HUES48 (cell line): ENCODE measurements around the gene IQGAP2.

Experiments
- H3K27ac ChIP-seq: one replicate; pipeline ENCODE4 v1.7.0; 2013; ENCODE audit warnings: low read depth, low read length, inconsistent platforms
- H3K27me3 ChIP-seq: 2 replicates; pipeline ENCODE4 v1.6.1; 2013; ENCODE audit warnings: mild to moderate bottlenecking, low read length; ENCODE audit not compliant: control insufficient read depth, insufficient read depth
- H3K36me3 ChIP-seq: 2 replicates; pipeline ENCODE4 v1.6.1; 2013; ENCODE audit warnings: low read length; ENCODE audit not compliant: control insufficient read depth, insufficient read depth
- H3K4me1 ChIP-seq: 2 replicates; pipeline ENCODE4 v1.6.1; 2013; ENCODE audit warnings: mild to moderate bottlenecking, low read length; ENCODE audit not compliant: control insufficient read depth, insufficient read depth
- H3K4me3 ChIP-seq: 2 replicates; pipeline ENCODE4 v1.5.1; 2013; ENCODE audit warnings: mild to moderate bottlenecking, low read depth, low read length
- H3K9ac ChIP-seq: 2 replicates; pipeline ENCODE4 v1.6.1; 2013; ENCODE audit warnings: mild to moderate bottlenecking, low read depth, low read length, moderate library complexity
- H3K9me3 ChIP-seq: 2 replicates; pipeline ENCODE4 v1.6.1; 2013; ENCODE audit warnings: low read length; ENCODE audit not compliant: control insufficient read depth, insufficient read depth

The IQGAP2 gene

GRCh38 chr5:76451031-76451701 lies 48.1 kb downstream of the IQGAP2 start:
- H3K36me3 ChIP-seq: no peaks in the 10 kb centered on the region
- no peak overlapping the region for H3K4me3 ChIP-seq
- H3K27ac ChIP-seq: no peak overlapping the region
- H3K27me3 ChIP-seq: no peaks in the 10 kb centered on the region
- no peak overlapping the region for H3K9ac ChIP-seq
- peaks cover 10% of the 10 kb centered on the region for H3K4me1 ChIP-seq
- no peaks in the 10 kb centered on the region for H3K9me3 ChIP-seq

- H3K27ac ChIP-seq: peak overlapping the region; percentile 21
- H3K4me1 ChIP-seq: peaks cover 22% of the 10 kb centered on the region
- H3K4me3 ChIP-seq: no peak overlapping the region
- H3K36me3 ChIP-seq: no peaks in the 10 kb centered on the region
- no peaks in the 10 kb centered on the region for H3K27me3 ChIP-seq
- H3K9me3 ChIP-seq: no peaks in the 10 kb centered on the region
- no peak overlapping the region for H3K9ac ChIP-seq
Observed at GRCh38 chr5:76455531-76456133, 52.5 kb downstream of the IQGAP2 start.

GRCh38 chr5:76456258-76456657 lies 53.2 kb downstream of the IQGAP2 start:
- H3K36me3 ChIP-seq: no peaks in the 10 kb centered on the region
- peaks cover 22% of the 10 kb centered on the region for H3K4me1 ChIP-seq
- no peaks in the 10 kb centered on the region for H3K27me3 ChIP-seq
- no peak overlapping the region for H3K27ac ChIP-seq
- no peak overlapping the region for H3K4me3 ChIP-seq
- H3K9ac ChIP-seq: no peak overlapping the region
- H3K9me3 ChIP-seq: no peaks in the 10 kb centered on the region

- 0 out of 2 replicates have a peak, but pooled peaks cover 3% of the 10 kb centered on the region for H3K36me3 ChIP-seq
- no peak overlapping the region for H3K27ac ChIP-seq
- H3K9me3 ChIP-seq: no peaks in the 10 kb centered on the region
- no peak overlapping the region for H3K9ac ChIP-seq
- peaks cover 18% of the 10 kb centered on the region for H3K4me1 ChIP-seq
- H3K27me3 ChIP-seq: no peaks in the 10 kb centered on the region
- H3K4me3 ChIP-seq: no peak overlapping the region
Observed at GRCh38 chr5:76457674-76458485, 54.8 kb downstream of the IQGAP2 start.

- Histone ChIP-seq H3K4me1 (peaks cover 18% of the 10 kb centered on the region), H3K9ac (no peak overlapping the region), H3K36me3 (0 out of 2 replicates have a peak, but pooled peaks cover 3% of the 10 kb centered on the region), H3K27ac (no peak overlapping the region), H3K9me3 (no peaks in the 10 kb centered on the region), H3K27me3 (no peaks in the 10 kb centered on the region), H3K4me3 (no peak overlapping the region)
Observed at GRCh38 chr5:76458486-76458830, 55.4 kb downstream of the IQGAP2 start.

- H3K36me3 ChIP-seq: 0 out of 2 replicates have a peak, but pooled peaks cover 3% of the 10 kb centered on the region
- H3K27ac ChIP-seq: no peak overlapping the region
- H3K4me1 ChIP-seq: peaks cover 18% of the 10 kb centered on the region
- H3K27me3 ChIP-seq: no peaks in the 10 kb centered on the region
- no peak overlapping the region for H3K9ac ChIP-seq
- no peak overlapping the region for H3K4me3 ChIP-seq
- H3K9me3 ChIP-seq: no peaks in the 10 kb centered on the region
Observed at GRCh38 chr5:76460104-76460503, 57.0 kb downstream of the IQGAP2 start.

GRCh38 chr5:76462097-76462667 lies 59.1 kb downstream of the IQGAP2 start:
- no peak overlapping the region for H3K4me3 ChIP-seq
- no peak overlapping the region for H3K27ac ChIP-seq
- peaks cover 8% of the 10 kb centered on the region for H3K4me1 ChIP-seq
- no peaks in the 10 kb centered on the region for H3K9me3 ChIP-seq
- no peaks in the 10 kb centered on the region for H3K27me3 ChIP-seq
- H3K9ac ChIP-seq: no peak overlapping the region
- 0 out of 2 replicates have a peak, but pooled peaks cover 3% of the 10 kb centered on the region for H3K36me3 ChIP-seq

- Histone ChIP-seq H3K36me3 (0 out of 2 replicates have a peak, but pooled peaks cover 3% of the 10 kb centered on the region), H3K27me3 (no peaks in the 10 kb centered on the region), H3K9me3 (no peaks in the 10 kb centered on the region), H3K4me1 (no peaks in the 10 kb centered on the region), H3K4me3 (no peak overlapping the region), H3K27ac (no peak overlapping the region), H3K9ac (no peak overlapping the region)
Observed at GRCh38 chr5:76467216-76467615, 64.1 kb downstream of the IQGAP2 start.

GRCh38 chr5:76468635-76469425 lies 65.7 kb downstream of the IQGAP2 start:
- H3K9ac ChIP-seq: no peak overlapping the region
- no peak overlapping the region for H3K4me3 ChIP-seq
- H3K27ac ChIP-seq: no peak overlapping the region
- H3K9me3 ChIP-seq: no peaks in the 10 kb centered on the region
- no peaks in the 10 kb centered on the region for H3K4me1 ChIP-seq
- no peaks in the 10 kb centered on the region for H3K27me3 ChIP-seq
- no peaks in the 10 kb centered on the region for H3K36me3 ChIP-seq

- Histone ChIP-seq H3K27ac (no peak overlapping the region), H3K9ac (no peak overlapping the region), H3K27me3 (no peaks in the 10 kb centered on the region), H3K9me3 (no peaks in the 10 kb centered on the region), H3K4me3 (no peak overlapping the region), H3K4me1 (no peaks in the 10 kb centered on the region), H3K36me3 (no peaks in the 10 kb centered on the region)
Observed at GRCh38 chr5:76469656-76470290, 66.7 kb downstream of the IQGAP2 start.
